HG02884 (cell line): ENCODE data around the gene NPR3.

Source experiments
- ATAC-seq: cut with Tn5 transposase; IDR thresholded peaks from one replicate; pipeline ENCODE4 v1.9.1; 2021; ENCODE audit warnings: mild to moderate bottlenecking, moderate library complexity; ENCODE audit not compliant: unreplicated experiment

NPR3 gene, protein sequence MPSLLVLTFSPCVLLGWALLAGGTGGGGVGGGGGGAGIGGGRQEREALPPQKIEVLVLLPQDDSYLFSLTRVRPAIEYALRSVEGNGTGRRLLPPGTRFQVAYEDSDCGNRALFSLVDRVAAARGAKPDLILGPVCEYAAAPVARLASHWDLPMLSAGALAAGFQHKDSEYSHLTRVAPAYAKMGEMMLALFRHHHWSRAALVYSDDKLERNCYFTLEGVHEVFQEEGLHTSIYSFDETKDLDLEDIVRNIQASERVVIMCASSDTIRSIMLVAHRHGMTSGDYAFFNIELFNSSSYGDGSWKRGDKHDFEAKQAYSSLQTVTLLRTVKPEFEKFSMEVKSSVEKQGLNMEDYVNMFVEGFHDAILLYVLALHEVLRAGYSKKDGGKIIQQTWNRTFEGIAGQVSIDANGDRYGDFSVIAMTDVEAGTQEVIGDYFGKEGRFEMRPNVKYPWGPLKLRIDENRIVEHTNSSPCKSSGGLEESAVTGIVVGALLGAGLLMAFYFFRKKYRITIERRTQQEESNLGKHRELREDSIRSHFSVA

DNA sequence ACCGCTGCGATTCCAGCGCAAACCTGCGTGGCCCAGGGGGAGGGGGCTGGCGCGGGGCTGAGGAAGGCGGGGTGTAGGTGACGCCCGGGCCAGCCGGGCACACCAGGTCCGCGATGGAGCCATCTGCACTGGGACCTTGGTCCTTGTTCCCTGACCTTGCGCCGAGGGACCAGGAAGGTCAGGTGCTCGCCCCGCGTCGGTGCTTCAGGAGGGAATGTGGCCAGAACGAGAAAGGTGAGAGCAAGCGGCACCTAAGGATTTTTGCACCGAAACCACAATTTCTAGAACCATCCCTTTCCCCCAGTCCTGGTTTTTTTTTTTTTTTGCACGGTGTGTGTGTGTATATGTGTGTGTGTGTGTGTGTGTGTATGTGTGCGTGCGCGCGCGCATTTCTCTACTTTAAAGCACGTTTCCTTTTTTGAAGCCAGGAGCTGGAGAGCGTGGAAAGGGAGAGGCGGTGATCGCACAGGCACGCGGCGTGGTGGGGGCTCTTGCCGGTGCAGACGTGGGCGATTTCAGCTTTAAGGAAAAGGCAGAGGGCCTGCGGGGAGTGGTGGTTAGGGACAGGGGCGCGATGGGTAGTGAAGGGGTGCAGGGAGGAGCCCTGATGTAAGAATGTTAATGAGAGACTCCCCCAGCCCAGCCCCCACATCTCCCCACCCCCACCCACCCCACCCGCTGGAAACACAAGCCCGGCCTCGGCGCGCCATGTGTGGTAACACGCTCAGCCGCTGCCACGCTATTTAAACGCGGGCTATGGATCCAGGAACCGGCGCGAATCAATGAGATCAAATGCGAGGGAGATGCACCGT, at the start of gene NPR3:
NPR3 (plus strand) TSS at position 772 of the 812 bp plus-strand sequence. CDS start 456 bp downstream, outside the sequence.
- no peak for ATAC-seq

DNA sequence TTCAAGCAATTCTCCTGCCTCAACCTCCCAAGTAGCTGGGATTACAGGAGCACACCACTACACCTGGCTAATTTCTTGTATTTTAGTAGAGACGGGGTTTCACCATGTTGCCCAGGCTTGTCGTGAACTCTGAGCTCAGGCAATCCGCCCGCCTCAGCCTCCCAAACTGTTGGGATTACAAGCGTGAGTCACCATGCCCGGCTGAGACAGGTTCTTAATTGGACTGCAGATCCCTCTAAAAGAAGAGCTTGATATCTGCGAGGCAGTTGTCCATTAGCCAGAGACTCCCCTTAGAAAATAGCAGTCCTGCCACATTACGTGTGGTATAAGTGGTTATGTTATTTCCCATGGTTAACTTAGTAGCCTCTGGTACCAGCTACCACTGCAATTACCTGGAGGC, 46.6 kb upstream of the NPR3 start:
- no peak for ATAC-seq

DNA sequence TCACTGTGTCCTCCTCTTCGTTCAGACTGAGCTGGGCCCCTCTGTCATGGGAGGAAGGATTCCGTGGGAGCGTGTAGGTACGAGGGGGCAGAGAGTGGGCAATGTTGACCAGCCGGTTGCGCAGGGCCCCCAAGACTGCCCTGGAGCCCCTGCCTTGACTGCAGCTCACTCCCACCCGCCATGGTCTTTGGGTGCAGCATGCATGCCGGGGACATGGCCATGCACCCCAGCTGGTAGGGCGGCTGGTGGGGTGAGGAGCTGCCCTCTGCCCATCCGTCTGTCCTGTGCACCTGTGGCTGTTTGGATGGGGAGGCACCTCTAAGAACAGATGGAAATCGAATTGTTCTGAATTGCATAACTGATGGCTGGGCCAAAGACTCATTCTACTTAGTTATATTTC, 42.6 kb upstream of the NPR3 start:
- no peak for ATAC-seq

DNA sequence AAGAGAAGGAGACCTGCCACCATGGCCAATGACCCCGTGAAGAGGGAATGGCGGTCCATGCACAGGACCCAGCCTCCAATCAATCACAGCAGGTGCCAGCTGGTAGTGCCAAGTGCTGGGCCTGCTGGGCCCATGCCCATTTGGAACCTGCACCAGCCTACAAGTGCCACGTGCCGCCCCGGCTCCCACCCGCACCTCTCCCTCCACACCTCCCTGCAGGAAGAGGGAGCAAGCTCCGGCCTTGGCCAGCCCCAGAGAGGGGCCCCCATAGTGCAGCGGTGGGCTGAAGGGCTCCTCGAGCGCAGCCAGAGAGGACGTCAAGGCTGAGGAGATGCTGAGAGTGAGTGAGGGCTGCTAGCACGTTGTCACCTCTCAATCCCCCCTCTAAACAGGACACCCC, 37.8 kb upstream of the NPR3 start:
- ATAC-seq: no peak

DNA sequence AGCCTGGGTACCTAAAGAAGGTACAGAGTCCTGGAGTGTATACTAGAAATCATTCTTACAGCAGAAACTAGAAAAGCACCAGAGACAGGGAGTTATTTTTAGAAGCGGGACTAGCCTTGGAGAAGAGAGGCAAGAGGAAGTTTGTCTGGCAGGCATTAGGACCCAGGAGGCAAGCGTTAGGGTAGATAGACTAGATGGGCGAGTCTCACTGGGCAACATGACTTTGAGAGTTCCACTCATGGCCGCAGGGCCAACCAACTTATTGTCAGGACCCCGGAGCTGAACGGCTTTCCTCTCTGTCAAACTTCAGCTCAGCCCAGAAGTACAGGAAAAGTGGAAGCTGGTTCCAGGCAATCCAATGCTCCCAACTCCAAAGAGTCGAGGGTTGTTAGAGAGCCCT, 34.1 kb upstream of the NPR3 start:
- no peak for ATAC-seq

DNA sequence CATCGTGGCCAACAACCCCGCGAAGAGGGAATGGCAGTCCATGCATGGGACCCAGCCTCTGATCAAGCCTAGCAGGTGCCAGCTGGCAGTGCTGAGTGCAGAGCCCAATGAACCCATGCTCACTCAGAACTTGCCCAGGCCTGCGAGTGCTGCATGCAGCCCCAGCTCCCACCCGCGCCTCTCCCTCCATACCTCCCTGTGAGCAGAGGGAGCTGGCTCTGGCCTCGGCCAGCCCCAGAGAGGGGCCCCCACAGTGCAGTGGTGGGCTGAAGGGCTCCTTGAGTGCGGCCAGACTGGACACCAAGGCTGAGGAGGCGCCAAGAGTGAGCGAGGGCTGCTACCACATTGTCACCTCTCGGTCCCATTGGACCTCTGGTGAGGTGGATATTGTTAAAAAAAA, 32.6 kb upstream of the NPR3 start:
- ATAC-seq: no peak

DNA sequence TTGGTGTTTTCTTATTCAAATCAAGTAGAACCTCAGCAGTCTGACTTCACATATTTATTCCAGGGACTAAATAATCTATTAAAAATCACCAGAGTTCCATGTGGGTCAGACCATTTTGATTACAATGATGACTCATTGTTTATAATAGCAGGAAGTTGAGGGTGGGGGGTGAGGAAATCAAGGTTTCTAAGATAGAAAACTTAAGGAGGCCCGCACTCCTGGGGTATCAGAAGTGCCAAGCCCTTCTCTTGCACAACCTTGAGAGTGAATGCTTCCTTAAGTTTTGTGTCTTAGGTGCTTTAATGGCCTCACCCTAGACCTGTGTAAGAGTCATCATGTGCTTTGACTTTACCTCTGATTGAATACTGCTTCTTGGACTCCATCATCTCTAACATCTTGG, 31.9 kb upstream of the NPR3 start:
- ATAC-seq: no peak

DNA sequence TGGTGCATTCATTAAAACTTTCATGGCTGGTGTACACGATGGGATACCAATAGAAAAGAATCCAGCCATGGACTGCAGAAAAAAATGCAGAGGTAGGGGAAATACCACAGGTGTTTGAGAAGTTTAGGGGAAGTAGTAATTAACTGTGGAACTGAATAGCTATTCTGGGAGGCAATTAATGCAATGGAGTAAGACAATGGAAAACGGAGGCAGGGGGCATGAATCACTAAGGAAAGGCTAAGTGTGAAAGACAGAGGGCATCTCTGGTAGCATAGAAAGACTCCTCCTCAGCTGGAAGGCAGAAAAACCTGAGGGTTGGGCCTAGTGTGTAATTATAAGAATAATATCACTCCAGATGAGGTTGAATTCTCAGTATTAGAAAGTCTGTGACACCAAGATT, 30.9 kb upstream of the NPR3 start:
- ATAC-seq: no peak

DNA sequence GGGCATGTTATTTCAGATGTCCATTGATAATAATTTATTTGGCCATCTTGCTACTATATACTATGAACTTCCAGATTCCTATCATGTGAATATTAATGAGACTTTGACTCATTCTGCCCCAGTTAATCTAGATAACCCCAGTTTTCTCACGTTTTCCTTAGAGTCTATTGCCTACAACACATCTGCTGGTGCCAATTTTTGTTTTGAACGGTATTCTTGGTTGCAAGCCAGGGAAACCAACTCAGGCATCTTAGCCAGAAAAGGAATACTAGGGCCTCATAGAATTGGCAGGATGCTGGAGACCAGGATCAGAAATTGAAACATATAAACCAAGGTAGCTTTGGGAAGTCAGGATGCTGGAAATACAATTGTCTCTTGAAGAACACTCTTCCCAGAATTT, 28.0 kb upstream of the NPR3 start:
- no peak for ATAC-seq

DNA sequence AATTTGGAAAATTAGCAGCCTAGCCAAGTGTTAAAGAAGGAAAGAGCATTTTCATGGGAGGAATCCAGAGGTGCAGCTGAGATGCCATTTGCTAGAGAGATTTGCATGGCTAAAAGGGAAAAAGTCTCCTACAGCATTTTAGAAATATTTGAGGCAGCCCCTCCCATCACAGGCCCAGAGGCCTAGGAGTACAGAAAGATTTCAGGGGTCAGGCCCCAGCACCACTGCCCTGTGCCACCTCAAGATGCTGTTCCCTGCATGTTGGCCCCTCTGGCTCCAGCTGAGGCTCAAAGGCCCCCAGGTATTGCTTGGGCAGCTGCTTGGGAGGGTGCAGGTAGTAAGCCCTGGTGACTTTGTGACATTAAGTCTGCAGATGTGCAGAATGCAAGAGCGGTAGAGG, 26.9 kb upstream of the NPR3 start:
- ATAC-seq: no peak

DNA sequence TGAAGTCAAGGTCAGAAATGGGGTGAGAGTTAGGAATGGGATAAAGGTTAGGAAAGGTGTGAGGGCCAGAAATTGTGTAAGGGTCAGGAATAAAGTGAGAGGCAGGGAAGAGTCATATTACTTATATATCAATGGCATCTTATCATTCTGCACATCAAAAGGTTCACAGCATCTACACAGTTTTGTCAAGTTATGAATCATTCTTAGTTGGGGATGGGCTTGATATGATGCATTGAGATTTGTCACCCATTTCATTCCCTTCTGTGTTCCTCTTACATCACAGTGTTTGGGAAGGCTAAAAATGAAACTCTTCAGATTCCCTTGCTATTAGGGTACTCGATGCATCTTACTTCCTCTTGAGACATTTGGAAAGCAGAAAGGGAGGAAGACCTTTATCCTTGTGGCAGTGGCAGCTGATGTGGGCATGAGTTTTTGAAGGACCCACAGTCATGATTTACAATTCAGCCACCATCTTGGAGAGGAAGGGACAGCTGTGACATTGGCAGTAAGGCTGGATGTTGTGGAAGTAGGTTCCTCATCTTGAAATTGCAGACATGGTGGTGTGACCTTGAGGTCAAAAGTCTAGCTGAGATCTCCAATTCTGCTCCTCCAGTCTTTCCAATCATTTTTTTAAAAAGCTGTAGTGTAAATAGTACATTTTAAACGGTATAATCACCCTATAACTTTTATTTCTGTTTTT, 24.2 kb upstream of the NPR3 start:
- no peak for ATAC-seq

DNA sequence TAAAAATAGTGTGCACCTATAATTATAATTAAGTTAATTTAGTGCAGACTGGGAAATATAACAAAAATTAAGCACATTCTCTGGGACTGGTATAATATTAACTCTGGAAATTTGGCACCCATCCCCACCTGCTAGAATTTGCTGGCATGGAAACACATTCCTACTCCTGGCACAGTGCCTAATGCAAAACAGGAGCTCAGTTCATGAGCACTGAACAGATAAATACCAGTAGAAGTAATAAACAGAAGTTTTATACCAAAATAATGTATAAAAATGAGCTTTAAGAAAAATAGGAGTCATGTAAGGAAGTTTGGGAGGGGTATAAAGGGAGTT, 23.7 kb upstream of the NPR3 start:
- no peak for ATAC-seq

DNA sequence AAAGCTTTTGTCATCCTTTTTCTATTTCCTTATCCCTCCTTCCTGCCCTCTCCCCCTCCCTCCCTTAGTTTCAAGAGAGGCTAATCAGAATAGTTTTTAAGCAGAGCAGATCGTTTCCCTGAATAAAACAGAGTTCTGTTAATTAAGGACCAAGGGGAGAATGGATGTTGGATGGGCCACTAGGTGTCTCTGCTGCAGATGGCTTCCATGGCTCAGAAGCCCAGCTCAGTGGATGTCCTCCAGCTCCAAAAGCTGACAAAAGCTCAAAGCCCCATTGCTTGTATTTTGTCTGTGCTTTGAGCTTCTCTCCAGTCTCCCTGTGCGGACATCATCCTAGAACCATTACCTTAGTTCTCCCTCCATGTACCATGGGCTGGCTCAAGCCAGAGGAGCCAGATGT, 21.0 kb upstream of the NPR3 start:
- no peak for ATAC-seq

DNA sequence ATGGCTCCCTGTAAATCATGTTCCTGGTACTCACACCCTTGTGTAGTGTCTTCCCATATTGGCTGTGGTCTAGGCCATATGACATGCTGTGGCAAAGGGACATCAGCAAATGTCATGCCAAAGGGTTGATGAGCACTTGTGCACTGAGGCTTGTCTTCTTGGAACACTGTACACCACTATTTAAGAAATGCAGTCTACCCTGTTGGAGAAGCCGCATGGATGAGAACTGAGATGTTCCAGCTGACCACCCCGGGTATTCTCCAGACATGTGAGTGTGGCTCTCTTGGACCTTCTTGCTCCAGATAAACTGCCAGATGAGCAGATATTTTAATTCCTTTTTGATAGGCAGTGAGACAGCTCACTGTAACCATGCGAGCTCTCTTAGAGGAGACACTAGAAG, 20.5 kb upstream of the NPR3 start:
- ATAC-seq: no peak

DNA sequence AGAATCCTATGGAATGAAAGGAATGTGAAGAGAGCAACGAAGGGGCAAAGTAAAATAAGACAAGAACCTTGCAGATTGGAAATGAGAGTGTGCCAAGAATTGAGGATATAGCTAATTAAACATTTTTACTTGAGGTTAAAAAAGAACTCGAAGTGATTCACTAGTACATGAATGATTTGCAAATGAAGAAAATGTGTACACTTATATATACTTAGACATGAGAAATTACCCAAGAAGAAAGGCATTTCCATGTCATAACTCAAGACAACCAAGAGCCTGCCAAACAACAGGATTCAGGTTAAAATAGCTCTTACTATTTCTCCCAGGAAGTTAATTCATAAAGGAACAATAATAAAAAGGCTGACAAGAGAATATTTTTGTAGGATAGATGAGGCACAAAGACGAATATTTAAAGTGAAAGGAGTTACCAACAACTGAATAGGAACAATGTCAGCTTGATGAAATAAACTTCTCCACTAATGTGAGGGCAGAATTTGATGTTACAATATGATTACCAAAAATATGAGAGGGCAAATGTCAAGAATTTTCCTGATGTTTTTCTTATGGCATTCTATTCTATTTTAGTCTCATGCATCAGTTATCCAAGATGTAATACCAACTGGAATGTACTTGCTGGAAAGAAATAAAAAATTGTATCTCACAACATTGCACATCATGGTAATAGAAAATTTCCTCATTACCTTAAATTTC, 18.9 kb upstream of the NPR3 start:
- no peak for ATAC-seq

DNA sequence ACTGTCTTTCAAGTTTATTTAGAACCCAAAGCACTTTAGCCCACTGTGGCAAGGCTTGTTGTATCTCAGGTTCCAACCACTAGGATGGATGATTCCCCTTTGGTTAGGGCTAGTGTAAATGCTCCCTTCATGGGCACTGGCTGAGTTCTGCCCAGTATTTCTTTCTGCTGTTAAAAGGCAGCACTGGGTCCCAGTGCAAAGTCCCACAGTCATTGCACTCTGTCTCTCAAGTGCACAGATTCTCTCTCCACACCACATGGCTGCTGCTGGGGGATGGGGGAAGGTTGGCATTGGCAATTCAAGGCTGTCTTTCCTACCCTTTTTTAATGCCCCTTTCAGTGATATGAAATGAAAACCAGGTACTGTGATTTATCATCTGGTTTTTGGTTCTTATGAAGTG, 7.2 kb upstream of the NPR3 start:
- ATAC-seq: no peak

DNA sequence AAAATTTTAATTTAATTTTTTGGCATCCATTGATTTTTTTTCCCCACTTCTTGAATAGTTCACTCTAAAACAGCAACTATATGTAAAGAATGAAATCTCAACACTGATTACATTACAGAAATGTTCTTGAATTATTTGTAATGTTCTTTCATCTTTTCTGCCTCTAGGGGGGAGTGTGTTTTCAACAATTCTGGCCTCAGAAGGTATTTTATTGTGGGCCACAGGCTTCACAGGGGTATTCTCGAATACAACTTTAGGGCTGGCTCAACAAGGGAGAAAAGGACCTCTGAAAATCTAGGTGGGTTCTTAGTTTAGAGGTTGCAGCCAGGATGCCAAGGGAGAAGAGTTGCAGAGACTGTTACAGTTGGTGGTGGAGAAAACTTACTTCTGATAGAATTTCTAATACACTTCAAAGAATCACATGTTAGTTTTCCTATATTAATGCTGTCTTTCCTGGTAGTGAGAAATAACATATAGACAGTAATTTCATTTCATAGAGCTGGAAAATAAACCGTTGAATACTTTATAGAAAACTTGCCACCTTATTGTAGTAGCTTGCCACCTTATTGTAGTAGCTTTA, 3.6 kb upstream of the NPR3 start:
- ATAC-seq: no peak

DNA sequence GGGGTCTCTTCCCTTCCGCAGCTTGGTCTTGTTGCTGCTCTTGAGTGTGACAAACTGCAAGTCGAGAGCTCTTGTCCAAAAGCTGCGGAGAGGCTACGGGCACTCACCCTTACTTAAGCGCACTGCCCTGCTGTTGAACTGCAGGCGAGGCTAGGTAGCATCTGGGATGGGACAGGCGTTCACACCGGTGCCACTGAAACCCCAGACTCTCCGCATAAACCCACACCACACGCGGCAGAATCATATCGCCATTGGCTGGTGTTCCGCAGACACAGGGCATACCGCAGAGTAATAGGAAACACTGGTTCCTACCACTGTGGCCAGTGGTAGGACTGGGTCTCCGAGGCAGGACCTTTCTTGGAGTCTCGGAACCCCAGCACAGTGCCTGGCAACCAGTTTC, 2.2 kb upstream of the NPR3 start:
- no peak for ATAC-seq

DNA sequence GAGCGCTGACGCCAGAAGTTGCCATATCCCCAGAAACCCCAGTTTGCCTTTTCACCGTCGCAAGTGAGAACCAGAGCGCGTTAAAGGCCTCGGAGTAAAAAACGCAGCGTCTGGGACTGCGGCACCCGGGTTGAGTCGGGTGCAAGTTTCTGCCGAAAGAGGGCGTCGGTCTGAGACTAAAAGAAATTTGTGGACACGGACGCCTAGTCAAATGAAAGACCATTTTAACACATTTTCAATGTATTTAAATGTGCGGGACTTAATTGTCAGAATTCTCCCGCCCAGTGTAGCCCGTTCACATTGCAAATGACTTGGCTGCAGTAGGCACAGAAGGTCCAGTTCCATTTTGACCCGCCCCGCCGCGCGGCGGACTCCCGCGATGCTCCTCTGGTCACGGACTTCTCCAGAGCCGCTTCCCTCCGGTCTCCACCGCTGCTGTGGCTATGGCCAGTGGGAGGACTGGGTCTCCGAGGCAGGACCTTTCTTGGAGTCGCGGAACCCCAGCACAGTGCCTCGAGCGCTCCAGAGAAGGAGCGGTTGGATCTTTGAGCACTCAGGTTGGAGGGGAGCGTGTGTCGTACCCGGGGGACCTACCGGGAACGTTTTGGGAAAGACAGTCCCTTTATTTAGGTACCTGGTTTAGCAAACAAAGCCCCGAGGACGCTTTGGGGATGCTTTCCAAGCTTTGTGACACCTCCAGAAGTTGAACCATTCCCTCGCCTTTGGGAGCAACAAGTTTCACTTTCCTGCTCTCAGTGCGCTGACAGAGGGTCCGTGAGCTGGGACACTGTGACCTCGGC, 1.2 kb upstream of the NPR3 start:
- ATAC-seq: peak; percentile 48

DNA sequence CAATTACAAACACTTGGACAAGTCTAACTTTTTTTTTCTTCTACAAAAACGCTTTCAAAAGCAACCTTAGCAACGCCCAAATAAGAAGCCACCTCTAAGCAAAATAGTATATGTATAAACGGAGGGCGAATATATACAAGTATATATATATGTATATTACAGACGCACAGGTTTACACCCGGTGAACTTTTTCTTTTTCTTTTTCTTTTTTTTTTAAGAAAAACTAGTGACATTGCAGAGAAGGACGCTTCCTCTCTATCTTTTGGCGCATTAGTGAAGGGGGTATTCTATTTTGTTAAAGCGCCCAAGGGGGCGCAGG, 200 bp downstream of the NPR3 start:
- ATAC-seq: no peak
